Upper lobe of left lung (tissue), 4 donors: ENCODE data around the gene SV2C.

Source experiments
- EP300 ChIP-seq, 4 donors: sonication (generic); formaldehyde crosslinking; IDR thresholded peaks; one replicate each; pipeline ENCODE4 v1.5.1; 2017; ENCODE audit warnings: antibody characterized with exemption in 4 of 4, control low read depth in 2 of 4
- POLR2AphosphoS5 ChIP-seq, 2 donors: sonication (generic); formaldehyde crosslinking; IDR thresholded peaks; one replicate each; pipeline ENCODE4 v1.5.1; 2017; ENCODE audit warnings: antibody characterized with exemption in 2 of 2

DNA sequence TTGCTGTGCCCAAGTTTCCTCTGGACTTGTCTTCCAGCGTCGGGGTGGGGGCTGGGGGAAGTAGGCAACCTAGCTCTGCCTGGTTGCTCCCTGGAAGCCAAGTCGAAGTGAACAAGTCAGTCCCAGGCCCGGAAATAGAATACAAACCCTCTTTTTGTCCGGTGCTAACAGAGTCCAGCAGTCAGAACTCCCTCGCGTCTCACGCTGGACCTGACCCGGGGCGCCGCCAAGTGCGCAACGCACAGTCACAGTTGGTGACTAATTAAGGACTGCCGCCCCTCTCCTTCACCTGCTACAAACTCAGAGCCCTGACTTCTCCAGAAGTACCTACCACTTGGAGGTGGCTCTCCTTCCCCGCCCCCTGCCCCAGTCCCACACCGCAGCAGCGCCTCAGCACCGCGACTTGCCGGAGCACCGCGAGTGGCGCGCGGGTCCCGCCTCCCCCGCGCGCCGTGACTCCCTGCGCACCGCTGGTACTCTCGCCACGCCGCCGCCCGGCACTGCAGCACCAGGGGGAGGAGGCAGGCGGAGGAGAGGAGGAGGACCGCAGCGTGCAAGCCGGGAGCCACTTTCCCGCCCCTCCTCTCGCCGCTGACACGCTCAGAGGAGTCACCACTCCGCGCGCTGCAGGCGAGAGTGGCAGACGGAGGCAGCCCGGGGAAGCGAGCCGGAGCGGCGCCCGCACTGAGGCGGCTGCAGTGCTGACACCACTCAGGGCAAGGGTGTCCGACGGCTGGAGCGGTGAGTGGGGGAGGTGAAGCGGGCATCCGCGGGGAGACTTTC is at the start of gene SV2C:
- no peak for TF ChIP-seq POLR2AphosphoS5 (IDR thresholded peaks at IDR 0.05)
- no peak for TF ChIP-seq EP300 (IDR thresholded peaks at IDR 0.05)
